Measurements from ENCODE around the gene CDH13. TPM values are rescaled to one million over a fixed set of nuclear protein-coding genes. Genes with fewer than 3 reads are reported as not detected.

Gene CDH13
- total and polyA plus RNA-seq, 2 experiments from 2014 or later: 1.6 to 4.4 TPM

DNA sequence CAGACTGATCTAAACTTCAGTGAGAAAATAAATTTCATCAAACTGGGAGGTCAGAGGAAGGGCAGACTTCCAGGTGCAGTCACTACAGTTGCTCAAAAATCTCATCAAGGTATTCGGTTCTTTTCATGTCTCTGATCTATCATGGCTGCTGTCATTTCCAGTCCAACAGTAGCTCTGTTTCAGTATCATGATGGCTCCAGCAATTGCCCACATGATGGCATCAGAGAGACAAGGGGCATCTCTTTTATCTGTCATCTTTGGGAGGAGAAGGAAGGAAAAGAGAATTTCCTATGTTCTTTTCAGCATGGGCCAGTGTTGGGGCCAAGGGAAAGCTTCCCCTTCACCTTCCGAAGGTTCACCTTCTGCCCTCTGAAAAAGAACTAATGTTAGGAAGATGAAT lies 676.1 kb downstream of the CDH13 start:
- Histone ChIP-seq H3K9me2 (ENCODE audit: insufficient read depth) (no peaks in the 10 kb centered on the region), H3K27ac (ENCODE audit: low read depth) (no peak overlapping the region), H3K36me3 (ENCODE audit: insufficient read depth) (no peaks in the 10 kb centered on the region), H3K27me3 (ENCODE audit: insufficient read depth) (no peaks in the 10 kb centered on the region), H3F3A (replicated peaks; ENCODE audit: low read depth) (no peaks in the 10 kb centered on the region), H3K4me3 (no peak overlapping the region), H3K79me2 (replicated peaks; ENCODE audit: insufficient read depth) (no peaks in the 10 kb centered on the region), H4K20me1 (replicated peaks; ENCODE audit: insufficient read depth) (no peaks in the 10 kb centered on the region), H2AFZ (no peak overlapping the region), H3K4me1 (ENCODE audit: insufficient read depth) (no peaks in the 10 kb centered on the region), H3K4me2 (no peak overlapping the region)
- Mint-ChIP-seq H3K27ac (no peak overlapping the region), H3K27me3 (ENCODE audit: insufficient read depth, low read depth, poor library complexity) (peaks cover 2% of the 10 kb centered on the region), H3K4me1 (peaks cover 4% of the 10 kb centered on the region; the same call in 2 of the 3 replicates), H3K9me3 (no peaks in the 10 kb centered on the region), H3K4me3 (no peak overlapping the region), H3K36me3 (ENCODE audit: low read depth) (no peaks in the 10 kb centered on the region)
- no peak for DNase-seq (ENCODE audit: low spot score)
- ATAC-seq: no peak
- TF ChIP-seq CREB1 (CRISPR knock-in tag; IDR thresholded peaks at IDR 0.05; ENCODE audit: low read depth): no peak
- TF ChIP-seq ZNF331 (CRISPR knock-in tag; IDR thresholded peaks at IDR 0.05; ENCODE audit: low read depth): no peak
- TF ChIP-seq EZH2phosphoT487 (IDR thresholded peaks at IDR 0.05; ENCODE audit: unreplicated experiment): no peak
- TF ChIP-seq, protein P1, sequence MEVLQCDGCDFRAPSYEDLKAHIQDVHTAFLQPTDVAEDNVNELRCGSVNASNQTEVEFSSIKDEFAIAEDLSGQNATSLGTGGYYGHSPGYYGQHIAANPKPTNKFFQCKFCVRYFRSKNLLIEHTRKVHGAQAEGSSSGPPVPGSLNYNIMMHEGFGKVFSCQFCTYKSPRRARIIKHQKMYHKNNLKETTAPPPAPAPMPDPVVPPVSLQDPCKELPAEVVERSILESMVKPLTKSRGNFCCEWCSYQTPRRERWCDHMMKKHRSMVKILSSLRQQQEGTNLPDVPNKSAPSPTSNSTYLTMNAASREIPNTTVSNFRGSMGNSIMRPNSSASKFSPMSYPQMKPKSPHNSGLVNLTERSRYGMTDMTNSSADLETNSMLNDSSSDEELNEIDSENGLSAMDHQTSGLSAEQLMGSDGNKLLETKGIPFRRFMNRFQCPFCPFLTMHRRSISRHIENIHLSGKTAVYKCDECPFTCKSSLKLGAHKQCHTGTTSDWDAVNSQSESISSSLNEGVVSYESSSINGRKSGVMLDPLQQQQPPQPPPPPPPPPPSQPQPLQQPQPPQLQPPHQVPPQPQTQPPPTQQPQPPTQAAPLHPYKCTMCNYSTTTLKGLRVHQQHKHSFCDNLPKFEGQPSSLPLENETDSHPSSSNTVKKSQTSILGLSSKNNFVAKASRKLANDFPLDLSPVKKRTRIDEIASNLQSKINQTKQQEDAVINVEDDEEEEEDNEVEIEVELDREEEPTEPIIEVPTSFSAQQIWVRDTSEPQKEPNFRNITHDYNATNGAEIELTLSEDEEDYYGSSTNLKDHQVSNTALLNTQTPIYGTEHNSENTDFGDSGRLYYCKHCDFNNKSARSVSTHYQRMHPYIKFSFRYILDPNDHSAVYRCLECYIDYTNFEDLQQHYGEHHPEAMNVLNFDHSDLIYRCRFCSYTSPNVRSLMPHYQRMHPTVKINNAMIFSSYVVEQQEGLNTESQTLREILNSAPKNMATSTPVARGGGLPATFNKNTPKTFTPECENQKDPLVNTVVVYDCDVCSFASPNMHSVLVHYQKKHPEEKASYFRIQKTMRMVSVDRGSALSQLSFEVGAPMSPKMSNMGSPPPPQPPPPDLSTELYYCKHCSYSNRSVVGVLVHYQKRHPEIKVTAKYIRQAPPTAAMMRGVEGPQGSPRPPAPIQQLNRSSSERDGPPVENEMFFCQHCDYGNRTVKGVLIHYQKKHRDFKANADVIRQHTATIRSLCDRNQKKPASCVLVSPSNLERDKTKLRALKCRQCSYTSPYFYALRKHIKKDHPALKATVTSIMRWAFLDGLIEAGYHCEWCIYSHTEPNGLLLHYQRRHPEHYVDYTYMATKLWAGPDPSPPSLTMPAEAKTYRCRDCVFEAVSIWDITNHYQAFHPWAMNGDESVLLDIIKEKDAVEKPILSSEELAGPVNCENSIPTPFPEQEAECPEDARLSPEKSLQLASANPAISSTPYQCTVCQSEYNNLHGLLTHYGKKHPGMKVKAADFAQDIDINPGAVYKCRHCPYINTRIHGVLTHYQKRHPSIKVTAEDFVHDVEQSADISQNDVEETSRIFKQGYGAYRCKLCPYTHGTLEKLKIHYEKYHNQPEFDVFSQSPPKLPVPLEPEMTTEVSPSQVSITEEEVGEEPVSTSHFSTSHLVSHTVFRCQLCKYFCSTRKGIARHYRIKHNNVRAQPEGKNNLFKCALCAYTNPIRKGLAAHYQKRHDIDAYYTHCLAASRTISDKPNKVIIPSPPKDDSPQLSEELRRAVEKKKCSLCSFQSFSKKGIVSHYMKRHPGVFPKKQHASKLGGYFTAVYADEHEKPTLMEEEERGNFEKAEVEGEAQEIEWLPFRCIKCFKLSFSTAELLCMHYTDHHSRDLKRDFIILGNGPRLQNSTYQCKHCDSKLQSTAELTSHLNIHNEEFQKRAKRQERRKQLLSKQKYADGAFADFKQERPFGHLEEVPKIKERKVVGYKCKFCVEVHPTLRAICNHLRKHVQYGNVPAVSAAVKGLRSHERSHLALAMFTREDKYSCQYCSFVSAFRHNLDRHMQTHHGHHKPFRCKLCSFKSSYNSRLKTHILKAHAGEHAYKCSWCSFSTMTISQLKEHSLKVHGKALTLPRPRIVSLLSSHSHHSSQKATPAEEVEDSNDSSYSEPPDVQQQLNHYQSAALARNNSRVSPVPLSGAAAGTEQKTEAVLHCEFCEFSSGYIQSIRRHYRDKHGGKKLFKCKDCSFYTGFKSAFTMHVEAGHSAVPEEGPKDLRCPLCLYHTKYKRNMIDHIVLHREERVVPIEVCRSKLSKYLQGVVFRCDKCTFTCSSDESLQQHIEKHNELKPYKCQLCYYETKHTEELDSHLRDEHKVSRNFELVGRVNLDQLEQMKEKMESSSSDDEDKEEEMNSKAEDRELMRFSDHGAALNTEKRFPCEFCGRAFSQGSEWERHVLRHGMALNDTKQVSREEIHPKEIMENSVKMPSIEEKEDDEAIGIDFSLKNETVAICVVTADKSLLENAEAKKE (CRISPR knock-in tag; IDR thresholded peaks at IDR 0.05): no peak
- TF ChIP-seq, protein P2, sequence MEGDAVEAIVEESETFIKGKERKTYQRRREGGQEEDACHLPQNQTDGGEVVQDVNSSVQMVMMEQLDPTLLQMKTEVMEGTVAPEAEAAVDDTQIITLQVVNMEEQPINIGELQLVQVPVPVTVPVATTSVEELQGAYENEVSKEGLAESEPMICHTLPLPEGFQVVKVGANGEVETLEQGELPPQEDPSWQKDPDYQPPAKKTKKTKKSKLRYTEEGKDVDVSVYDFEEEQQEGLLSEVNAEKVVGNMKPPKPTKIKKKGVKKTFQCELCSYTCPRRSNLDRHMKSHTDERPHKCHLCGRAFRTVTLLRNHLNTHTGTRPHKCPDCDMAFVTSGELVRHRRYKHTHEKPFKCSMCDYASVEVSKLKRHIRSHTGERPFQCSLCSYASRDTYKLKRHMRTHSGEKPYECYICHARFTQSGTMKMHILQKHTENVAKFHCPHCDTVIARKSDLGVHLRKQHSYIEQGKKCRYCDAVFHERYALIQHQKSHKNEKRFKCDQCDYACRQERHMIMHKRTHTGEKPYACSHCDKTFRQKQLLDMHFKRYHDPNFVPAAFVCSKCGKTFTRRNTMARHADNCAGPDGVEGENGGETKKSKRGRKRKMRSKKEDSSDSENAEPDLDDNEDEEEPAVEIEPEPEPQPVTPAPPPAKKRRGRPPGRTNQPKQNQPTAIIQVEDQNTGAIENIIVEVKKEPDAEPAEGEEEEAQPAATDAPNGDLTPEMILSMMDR (conservative IDR thresholded peaks at IDR 0.05; ENCODE audit: low read depth in 2 of 2): peak in 1 of 2 experiments; percentile 34; a peak in 1 of 4 replicates

All from GM23338 (cell line).